Dendritic cell treated with granulocyte-macrophage colony-stimulating factor and Interleukin-4, amounts not matched to agents 40 ng/mL and 50 ng/mL, for 4 days (primary cell): ENCODE measurements around the gene TAGLN.
A peak's percentile ranks its signal among the peaks of the same experiment; 100 is the strongest.
"Not testable (repeated sequence)": the region's sequence is repeated elsewhere in the genome, so short reads cannot be mapped to it uniquely, and the experiment has no call there.

Source experiments
- H3K27ac Mint-ChIP-seq: one replicate; pipeline ENCODE4 v1.8.0; 2022; ENCODE audit warnings: mild to moderate bottlenecking, mixed read lengths
- H3K27me3 Mint-ChIP-seq: one replicate; pipeline ENCODE4 v1.8.0; 2022; ENCODE audit warnings: mild to moderate bottlenecking, mixed read lengths
- H3K36me3 Mint-ChIP-seq: one replicate; pipeline ENCODE4 v1.8.0; 2022; ENCODE audit warnings: low read depth, mixed read lengths
- H3K4me1 Mint-ChIP-seq: one replicate; pipeline ENCODE4 v1.8.0; 2022; ENCODE audit warnings: low read depth, mixed read lengths
- H3K4me3 Mint-ChIP-seq: one replicate; pipeline ENCODE4 v1.8.0; 2022; ENCODE audit warnings: mild to moderate bottlenecking, moderate library complexity, mixed read lengths
- H3K9me3 Mint-ChIP-seq: one replicate; pipeline ENCODE4 v1.8.0; 2022; ENCODE audit warnings: mixed read lengths
- intact Hi-C: fragments of 100-400 bp; cut with micrococcal nuclease; formaldehyde crosslinking; loops from one replicate; pipeline ENCODE4 v1.15.0; 2022

The TAGLN gene

DNA sequence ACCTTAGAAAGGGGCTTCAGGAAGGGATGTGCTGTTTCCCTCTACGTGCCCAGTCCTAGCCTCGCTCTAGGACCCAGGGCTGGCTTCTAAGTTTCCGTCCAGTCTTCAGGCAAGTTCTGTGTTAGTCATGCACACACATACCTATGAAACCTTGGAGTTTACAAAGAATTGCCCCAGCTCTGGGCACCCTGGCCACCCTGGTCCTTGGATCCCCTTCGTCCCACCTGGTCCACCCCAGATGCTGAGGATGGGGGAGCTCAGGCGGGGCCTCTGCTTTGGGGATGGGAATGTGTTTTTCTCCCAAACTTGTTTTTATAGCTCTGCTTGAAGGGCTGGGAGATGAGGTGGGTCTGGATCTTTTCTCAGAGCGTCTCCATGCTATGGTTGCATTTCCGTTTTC lies 2.2 kb upstream of the TAGLN start:
- Mint-ChIP-seq H3K27ac (no peak overlapping the region), H3K36me3 (peaks cover 82% of the 10 kb centered on the region), H3K27me3 (no peaks in the 10 kb centered on the region), H3K4me1 (peaks cover 55% of the 10 kb centered on the region), H3K9me3 (no peaks in the 10 kb centered on the region), H3K4me3 (no peak overlapping the region)
- intact Hi-C loops: no loop called here

- intact Hi-C loops: no loop called here
- Mint-ChIP-seq H3K4me1 (peaks cover 47% of the 10 kb centered on the region), H3K4me3 (no peak overlapping the region), H3K27me3 (no peaks in the 10 kb centered on the region), H3K36me3 (peaks cover 77% of the 10 kb centered on the region), H3K27ac (peak overlapping the region; percentile 17), H3K9me3 (no peaks in the 10 kb centered on the region)
Measured at GRCh38 chr11:117197516-117198456, 1.4 kb upstream of the TAGLN start.

DNA sequence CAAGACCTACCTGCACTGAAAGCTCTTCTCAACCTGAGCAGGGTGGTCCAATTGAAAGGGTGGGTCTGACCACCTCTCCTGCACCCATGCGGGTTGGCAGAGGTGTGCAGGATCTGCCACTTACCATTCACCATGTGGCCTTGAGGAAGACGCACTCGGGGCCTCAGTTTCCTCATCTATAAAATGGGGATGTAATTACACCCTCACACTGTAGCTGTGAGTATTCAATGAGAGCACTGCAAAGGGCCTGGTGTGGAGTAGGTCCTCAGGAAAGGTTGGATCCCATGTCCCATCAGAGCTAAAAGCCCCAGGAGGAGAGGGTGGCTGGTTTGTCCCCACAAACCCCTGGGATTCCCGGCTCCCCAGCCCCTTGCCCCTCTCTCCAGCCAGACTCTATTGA lies 557 bp upstream of the TAGLN start:
- intact Hi-C loops: no loop called here
- Mint-ChIP-seq H3K4me3 (no peak overlapping the region), H3K36me3 (peaks cover 77% of the 10 kb centered on the region), H3K27me3 (no peaks in the 10 kb centered on the region), H3K4me1 (peaks cover 41% of the 10 kb centered on the region), H3K9me3 (no peaks in the 10 kb centered on the region), H3K27ac (peak overlapping the region; percentile 17)

DNA sequence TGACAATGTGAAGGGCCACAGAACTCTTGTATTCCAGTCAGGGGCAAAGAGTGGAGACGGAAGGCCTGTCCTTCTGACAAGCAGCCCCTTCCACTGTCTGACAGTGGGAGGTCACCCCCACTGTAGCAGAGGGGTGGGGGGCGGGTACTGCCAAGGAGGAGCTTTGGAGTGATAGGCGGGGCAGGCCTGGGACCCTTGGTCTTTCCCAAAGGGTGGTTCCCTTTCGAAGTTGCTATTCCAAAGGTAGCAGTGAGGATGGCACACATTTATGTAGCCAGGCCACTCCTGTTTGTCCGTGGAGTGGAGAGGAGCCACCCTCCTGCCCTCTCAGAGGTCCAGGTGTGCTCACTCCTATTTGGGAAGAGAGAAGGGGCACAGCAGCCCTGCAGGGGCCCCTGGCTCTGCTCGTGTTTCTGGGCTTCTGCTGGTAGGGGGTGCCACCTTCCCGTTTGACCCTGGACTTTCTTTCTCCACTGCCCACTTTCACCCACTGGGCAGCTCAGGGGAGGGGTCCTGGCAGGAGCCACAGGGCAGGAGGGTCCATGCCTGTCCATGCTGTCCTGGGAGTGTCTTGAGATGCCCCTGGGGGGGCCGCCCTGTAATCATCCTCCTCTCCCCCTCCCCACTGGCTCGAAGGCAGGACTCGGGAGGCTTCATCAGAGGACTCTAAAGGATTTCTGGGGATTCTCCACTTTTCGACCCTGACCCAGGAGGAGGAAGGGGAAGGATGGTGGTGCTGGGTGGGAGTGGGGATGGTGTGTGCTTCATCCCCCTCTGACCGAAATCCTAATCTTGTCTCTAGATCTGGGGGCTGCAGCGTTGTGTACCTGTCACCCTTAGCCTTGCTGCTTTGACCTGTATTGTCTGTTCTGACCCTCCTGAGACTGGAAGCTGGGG lies 994 bp downstream of the TAGLN start:
- Mint-ChIP-seq H3K4me3 (no peak overlapping the region), H3K27ac (peak overlapping the region; percentile 37), H3K27me3 (no peaks in the 10 kb centered on the region), H3K9me3 (no peaks in the 10 kb centered on the region), H3K4me1 (peaks cover 32% of the 10 kb centered on the region), H3K36me3 (peaks cover 77% of the 10 kb centered on the region)
- intact Hi-C loops: no loop called here

DNA sequence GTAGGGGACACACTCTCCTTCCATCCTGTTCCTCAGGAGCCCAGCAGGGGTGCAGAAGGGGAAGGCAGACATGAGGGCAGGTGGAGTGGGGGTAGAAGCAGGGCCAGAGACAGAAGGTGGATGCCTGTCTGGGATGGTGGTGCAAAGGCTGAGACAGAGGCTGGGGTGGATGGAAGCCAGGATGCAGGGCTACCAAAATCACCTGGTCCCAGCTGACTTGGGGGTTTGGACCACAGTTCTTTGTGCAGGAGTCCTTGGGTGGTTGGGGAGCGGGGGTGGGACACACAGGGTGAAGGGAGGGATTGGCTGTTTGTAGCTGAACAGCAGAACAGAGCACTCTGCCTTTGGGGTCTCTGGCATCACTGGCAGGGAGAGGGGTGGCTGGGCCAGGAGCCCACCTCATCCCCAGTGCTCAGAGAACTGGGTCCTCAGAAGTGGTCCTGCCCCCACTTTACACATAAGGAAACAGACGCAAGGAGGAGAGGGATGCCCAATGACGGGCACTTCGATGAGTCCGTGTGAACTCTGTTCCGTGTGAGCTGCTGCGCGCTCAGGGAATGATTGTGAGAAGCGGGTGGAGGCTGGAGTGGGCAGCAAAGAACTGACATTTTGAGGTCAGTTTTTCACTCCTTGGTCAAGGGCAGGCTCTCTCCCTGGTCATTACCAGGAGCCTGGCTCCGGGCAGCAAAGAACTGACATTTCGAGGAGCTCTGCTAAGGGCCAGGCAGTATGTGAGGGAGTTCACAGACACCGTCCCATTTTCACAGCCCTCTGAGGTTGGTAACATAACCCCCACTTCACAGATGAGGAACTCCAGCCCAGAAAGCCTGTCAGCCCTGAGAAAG lies 1.9 kb downstream of the TAGLN start:
- Mint-ChIP-seq H3K4me3 (no peak overlapping the region), H3K27ac (peak overlapping the region; percentile 37), H3K27me3 (no peaks in the 10 kb centered on the region), H3K4me1 (peaks cover 24% of the 10 kb centered on the region), H3K36me3 (peaks cover 77% of the 10 kb centered on the region), H3K9me3 (no peaks in the 10 kb centered on the region)
- intact Hi-C loops: no loop called here

DNA sequence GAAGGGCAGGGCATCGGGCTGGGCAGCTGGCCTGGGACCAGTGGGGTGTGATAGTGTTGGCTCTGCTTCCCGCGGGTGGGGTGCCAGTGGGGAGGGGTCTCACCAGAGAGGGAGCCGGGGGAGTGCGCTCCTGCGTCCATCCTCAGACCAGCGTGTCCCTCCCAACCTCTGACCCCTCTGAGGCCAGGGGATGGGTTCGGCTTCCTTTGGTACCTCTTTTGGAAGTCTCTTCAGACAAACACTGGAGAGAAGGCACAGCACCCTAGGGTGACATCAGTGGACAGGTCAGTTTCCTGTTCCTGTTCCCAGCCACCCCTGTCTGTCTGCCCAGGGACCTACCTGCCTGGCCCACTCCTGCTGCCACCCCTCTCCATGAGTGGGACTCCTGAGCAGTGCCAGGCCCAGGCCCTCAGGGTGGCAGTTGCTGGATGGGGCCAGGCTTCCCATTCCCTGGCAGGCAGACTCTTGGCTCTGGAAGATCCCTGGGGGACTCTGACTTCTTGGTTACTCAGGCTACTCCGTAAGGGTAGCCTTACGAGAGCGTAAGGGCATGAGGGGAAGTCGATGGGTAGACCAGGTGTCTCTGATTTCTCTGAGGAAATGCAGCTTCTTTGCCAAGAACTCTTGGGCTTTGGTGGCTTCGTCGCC lies 2.6 kb downstream of the TAGLN start:
- Mint-ChIP-seq H3K27me3 (no peaks in the 10 kb centered on the region), H3K27ac (peak overlapping the region; percentile 16), H3K4me1 (peaks cover 24% of the 10 kb centered on the region), H3K4me3 (no peak overlapping the region), H3K9me3 (no peaks in the 10 kb centered on the region), H3K36me3 (peaks cover 73% of the 10 kb centered on the region)
- intact Hi-C loops: no loop called here

DNA sequence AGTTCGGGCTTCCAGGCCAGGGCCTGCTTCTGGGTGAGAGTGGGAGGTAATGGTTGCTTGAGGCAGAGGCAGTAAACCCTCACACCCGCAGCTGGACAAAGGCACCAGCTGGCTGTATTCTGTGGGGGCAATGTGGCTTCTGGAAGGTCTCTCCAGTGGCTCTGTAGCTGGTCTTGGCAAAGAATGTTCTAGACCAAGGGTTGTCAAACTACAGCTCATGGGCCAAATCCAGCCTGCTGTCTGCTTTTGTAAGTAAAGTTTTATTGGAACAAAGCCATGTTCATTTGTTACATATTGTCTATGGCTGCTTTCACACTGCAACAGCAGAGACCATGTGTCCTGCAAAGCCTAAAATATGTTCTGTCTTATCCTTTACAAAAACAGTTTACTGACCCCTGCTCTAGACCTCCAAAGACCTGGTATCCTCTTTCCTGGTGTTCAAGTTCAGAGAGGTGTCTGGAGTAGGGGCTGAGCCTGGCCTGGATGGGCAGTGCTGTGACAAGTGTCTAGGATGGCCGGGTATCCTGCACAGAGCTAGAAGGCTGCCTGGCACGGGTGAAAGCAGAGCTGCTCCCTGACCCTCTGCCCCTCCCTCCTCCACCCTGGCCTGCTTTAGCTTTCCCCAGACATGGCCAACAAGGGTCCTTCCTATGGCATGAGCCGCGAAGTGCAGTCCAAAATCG lies 3.4 kb downstream of the TAGLN start:
- Mint-ChIP-seq H3K27ac (peak overlapping the region; percentile 16), H3K36me3 (peaks cover 66% of the 10 kb centered on the region), H3K9me3 (no peaks in the 10 kb centered on the region), H3K4me1 (peaks cover 20% of the 10 kb centered on the region), H3K4me3 (no peak overlapping the region), H3K27me3 (no peaks in the 10 kb centered on the region)
- intact Hi-C loops: no loop called here

DNA sequence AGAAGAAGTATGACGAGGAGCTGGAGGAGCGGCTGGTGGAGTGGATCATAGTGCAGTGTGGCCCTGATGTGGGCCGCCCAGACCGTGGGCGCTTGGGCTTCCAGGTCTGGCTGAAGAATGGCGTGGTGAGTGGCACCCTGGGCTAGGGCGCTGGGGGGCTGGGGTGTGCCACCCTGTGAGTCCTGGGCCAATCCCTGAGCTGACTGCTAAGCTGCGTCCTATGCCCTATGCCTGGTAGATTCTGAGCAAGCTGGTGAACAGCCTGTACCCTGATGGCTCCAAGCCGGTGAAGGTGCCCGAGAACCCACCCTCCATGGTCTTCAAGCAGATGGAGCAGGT lies 3.9 kb downstream of the TAGLN start:
- H3K27ac Mint-ChIP-seq: peak overlapping the region; percentile 13

GRCh38 chr11:117204283-117205080 lies 5.3 kb downstream of the TAGLN start:
- Mint-ChIP-seq H3K27ac (no peak overlapping the region), H3K36me3 (peaks cover 61% of the 10 kb centered on the region), H3K4me1 (peaks cover 10% of the 10 kb centered on the region), H3K9me3 (no peaks in the 10 kb centered on the region), H3K4me3 (no peak overlapping the region), H3K27me3 (no peaks in the 10 kb centered on the region)
- intact Hi-C loops: loop anchor here (5.0 kb wide), 1 partner anchor 72 kb away; no protein-coding TSS in a partner anchor

More for the DNA sequence above, 3.9 kb downstream of the TAGLN start:
- Mint-ChIP-seq H3K4me3 (no peak overlapping the region), H3K36me3 (peaks cover 61% of the 10 kb centered on the region), H3K27me3 (no peaks in the 10 kb centered on the region), H3K4me1 (peaks cover 16% of the 10 kb centered on the region), H3K9me3 (no peaks in the 10 kb centered on the region)
- intact Hi-C loops: no loop called here

- no peaks in the 10 kb centered on the region for H3K9me3 Mint-ChIP-seq
- peaks cover 65% of the 10 kb centered on the region for H3K36me3 Mint-ChIP-seq
- H3K27ac Mint-ChIP-seq: no peak overlapping the region
- H3K27me3 Mint-ChIP-seq: no peaks in the 10 kb centered on the region
- intact Hi-C loops: loop anchor here (5.0 kb wide), 1 partner anchor 73 kb away; no protein-coding TSS in a partner anchor
- no peak overlapping the region for H3K4me3 Mint-ChIP-seq
- peaks cover 10% of the 10 kb centered on the region for H3K4me1 Mint-ChIP-seq
Measured at GRCh38 chr11:117205211-117205818, 6.1 kb downstream of the TAGLN start.

- not testable (repeated sequence) for H3K27ac Mint-ChIP-seq, H3K4me3 Mint-ChIP-seq, H3K4me1 Mint-ChIP-seq, H3K27me3 Mint-ChIP-seq, H3K9me3 Mint-ChIP-seq
- H3K36me3 Mint-ChIP-seq: peaks cover 66% of the 10 kb centered on the region
- intact Hi-C loops: loop anchor here (5.0 kb wide), 1 partner anchor 74 kb away; no protein-coding TSS in a partner anchor
Measured at GRCh38 chr11:117206111-117206510, 6.9 kb downstream of the TAGLN start.

GRCh38 chr11:117206859-117207258 lies 7.7 kb downstream of the TAGLN start:
- H3K36me3 Mint-ChIP-seq: peaks cover 73% of the 10 kb centered on the region
- intact Hi-C loops: loop anchor here (5.0 kb wide), 1 partner anchor 75 kb away; no protein-coding TSS in a partner anchor
- not testable (repeated sequence) for H3K9me3 Mint-ChIP-seq, H3K27me3 Mint-ChIP-seq, H3K27ac Mint-ChIP-seq, H3K4me3 Mint-ChIP-seq, H3K4me1 Mint-ChIP-seq
